Hypothalamus (tissue), 51 donors: Measurements from ENCODE around the gene NID1.
A peak's percentile ranks its signal among the peaks of the same experiment; 100 is the strongest.
"Not testable (repeated sequence)": the region's sequence is repeated elsewhere in the genome, so short reads cannot be mapped to it uniquely, and the experiment has no call there.

ENCODE experiments used
- DNase-seq, 51 donors: peaks; one replicate each; lab custom pipeline; 2025; lab: John Stamatoyannopoulos, UW

Gene NID1

DNA sequence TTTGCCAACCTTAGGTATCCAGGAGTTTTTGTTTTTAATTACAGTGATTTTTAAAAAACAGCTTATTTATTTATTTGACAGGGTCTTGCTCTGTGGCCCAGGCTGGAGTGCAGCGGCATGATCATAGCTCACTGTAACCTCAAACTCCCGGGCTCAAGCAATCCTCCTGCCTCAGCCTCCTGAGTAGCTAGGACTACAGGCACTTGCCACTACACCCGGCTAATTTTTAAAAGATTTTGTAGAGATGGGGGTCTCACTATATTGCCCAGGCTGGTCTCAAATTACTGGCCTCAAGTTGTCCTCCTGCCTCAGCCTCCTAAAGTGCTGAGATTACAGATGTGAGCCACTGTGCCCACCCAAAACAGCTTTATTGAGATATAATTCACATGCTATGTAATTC, 92.2 kb downstream of the NID1 start:
- DNase-seq: not testable (repeated sequence)

DNA sequence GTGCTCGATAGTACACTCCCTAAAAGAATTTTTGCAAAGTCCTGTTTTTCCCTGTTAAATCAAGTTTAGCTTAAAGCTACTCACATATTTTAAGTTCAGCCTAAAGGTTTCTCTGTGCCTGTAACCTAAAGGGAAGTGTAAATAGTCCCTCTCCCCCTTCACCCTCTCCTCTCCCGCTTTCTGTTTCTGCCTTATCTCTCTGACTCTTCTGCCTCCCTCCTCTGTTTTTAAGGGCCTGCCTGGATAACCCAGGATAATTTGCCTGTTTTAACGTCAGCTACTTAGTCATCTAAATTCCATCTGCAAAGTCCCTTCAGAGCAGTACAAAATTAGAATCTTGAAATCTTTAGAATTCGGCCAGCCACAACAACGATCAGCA, 92.6 kb downstream of the NID1 start:
- DNase-seq: peak in 1 of 51 donors; percentile 51

DNA sequence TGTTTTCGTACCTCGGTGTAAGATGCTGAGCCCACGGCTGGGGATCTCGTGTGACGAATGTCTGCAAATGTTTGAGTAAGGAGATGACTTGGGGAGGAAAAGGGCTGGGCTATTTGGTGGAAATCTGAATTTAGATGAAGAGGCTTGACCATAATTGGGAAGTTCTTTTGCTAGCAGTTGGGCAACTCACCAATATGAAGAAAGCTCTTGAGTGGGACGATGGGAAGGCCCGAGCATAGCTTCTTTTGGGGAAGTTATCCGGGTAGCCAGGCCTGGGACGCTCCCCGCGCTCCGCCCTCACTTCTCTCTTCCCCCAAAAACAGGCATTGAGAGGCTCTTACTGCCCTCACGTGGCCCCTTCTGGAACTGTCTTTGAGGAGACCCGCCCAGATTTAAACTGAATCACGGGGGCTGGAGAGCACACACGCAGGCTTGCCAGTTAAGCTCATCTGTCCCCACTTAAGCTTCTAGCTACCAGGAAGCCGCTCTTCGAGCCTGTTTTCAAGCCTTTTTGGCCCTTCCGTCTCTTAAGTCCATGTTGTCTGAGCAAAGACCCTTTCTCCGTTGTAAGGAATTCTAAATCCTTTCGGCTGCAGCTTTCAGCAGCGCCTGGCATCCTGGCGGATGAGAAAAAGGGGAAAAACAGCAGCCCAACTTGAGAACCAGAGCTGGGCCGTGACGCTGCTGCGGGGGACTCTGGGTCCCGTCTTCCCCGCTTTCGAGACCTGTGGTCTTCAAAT, 93.1 kb downstream of the NID1 start:
- peak; percentile 12 to 88 (median 70) for DNase-seq

DNA sequence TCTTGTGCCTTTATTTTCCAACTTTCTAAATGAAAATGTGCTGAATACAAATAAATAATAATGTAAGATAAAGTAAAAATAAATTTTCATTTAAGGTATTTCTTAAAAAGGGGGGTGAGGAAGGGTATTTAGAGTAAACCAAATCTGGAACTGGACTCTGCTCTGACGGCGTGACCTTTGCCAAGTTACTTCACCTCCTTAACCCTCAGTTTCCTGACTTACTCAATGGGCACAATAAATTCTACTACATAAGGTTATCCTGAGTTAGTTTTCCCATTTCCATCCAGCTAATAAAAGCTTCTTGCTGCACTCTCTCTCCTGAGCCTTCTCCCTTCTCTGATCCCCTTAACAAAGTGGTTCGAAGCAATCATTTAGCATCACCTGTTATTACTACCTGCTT, 93.9 kb downstream of the NID1 start:
- DNase-seq: no peak

DNA sequence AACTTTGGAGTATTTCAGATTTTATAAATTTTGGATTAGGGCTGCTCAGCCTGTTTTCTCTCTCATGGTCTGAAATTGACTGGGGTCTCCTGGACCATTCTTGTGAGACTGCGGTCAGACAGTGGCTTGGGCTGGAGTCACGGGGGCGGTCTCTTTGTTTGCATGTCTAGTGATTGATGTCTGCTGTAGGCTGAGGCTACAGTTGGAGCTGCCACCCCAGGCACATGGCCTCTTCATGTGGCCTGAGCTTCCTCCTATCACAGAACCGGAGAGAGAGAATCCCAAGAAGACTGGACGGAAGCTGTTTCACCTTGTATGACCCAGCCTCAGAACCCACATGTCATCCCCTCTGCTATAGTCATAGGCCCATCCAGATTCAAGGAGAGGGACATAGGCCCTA, 96.1 kb downstream of the NID1 start:
- no peak for DNase-seq

DNA sequence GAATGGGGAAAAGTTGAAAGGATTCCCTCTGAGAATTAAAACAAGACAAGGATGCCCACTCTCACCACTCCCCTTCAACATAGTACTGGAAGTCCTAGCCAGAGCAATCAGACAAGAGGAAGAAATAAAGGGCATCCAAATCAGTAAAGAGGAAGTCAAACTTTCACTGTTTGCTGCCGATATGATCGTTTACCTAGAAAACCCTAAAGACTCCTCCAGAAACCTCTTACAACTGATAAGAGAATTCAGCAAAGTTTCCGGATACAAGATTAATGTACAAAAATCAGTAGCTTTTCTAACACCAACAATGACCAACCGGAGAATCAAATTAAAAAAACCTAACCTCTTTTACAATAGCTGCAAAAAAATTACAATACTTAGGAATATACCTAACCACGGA, 98.8 kb downstream of the NID1 start:
- not testable (repeated sequence) for DNase-seq

DNA sequence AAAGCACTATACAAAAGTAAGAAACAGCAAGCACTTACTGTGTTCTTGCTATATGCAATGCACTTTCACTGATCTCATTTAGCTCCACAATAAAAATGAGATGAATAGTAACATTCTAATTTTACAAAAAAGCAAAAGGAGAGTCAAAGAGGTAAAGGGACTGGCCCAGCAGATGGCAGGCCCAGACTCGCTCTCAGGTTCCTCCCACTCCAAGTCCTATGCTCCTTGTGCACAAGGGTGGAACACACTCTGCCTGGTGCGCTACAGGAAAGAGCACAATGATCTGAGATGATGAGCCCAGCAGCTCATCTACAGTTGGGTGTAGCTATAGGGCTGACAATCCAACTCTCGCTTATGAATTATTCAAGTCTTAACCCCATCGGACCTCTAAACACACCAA, 104.1 kb downstream of the NID1 start:
- no peak for DNase-seq

DNA sequence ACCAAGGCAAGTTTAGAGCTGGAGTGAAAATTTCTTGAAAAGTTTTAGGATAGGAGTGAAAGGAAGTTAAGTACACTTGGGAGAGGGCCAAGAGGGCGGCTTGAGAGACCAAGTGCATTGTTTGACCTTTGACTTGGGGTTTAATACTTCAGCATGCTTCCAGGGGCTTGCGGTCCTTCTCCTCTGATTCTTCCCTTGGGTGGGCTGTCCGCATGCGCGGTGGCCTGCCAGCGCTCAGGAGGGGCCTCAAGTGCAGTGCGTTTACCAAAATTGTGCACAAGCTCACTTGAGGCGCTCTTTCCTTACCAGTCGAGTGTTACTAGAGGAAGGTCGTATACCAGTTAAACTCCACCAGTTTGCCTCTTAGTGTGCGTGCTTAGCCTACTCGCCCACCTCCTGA, 106.9 kb downstream of the NID1 start:
- no peak for DNase-seq

DNA sequence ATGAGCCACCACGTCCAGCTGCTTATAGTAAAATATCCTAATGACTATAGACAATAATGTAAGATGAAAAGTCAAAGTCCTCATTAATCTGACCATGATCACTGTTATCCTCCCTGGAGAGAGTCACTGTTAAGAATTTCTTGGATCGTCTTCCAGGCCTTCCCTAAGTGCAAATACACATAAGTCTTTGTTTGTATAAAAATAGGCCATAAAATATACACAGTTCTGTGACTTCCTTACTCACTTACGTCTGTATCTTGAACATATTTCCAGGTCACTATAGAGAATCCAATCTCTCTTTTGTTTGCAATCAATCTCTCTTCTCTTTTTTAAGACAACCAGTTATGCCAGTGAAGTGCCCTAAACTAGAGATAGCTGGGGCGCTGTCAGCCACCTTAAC, 109.1 kb downstream of the NID1 start:
- no peak for DNase-seq

DNA sequence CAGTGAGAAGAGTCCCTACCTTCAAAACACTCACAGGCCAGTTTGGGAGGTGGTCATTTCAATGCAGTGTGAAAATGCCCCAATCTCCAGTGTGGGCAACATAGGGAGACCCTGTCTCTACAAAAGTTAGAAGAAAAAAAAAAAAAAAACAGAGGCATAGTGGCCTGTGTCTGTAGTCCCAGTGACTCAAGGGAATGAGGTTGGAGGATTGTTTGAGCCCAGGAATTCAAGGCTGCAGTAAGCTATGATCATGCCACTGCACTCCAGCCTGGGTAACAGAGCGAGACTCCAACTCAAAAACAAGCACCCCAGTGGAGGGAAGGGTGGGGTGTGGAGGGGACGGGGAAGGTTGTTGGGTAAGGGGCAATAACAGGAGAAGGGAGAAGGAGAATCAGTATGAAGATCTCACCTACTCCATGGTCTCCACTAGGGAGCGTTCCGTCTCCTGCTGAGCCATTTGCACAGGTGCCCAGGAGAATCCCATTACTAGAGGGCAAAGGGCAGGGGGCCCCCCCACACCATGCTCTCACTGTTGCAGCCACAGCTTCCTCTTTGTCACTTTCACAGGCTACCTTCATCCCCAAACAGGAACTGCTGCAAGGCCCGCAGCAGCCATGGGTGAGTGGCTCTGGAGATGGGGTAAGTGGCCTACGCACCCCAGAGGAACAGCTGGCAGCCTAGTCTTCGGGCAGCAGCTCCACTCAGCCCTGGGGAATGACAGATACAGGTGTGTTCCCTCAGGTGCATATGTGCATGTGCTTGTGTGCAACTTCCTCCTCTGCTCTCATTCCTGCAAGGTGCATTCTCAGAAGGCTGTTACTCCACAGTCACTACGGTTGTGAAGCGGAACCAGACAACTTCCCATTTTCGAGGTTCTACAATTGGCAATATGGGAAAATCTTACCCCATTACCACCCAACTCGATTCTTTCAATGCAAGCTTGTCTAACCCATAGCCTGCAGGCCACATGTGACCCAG, 110.3 kb downstream of the NID1 start:
- peak in 7 of 51 donors; percentile 4 to 39 (median 15) for DNase-seq

DNA sequence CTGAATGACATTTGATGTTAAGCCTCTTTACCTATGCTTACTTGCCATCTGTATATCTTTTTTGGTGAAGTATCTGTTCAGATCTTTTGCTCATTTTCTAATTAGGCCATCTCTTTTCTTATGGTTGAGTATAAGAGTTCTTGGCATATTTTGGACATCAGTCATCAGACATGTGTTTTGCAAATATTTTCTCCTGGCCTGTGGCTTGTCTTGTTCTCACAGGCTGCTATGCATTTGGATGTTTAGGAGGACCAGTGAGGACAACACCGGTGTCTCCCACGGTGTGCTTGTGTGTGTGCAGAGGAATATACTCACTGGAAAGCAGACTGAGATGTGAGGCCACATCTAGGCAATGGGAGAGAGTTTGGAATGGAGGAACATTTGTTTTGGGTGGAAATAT, 111.1 kb downstream of the NID1 start:
- no peak for DNase-seq

DNA sequence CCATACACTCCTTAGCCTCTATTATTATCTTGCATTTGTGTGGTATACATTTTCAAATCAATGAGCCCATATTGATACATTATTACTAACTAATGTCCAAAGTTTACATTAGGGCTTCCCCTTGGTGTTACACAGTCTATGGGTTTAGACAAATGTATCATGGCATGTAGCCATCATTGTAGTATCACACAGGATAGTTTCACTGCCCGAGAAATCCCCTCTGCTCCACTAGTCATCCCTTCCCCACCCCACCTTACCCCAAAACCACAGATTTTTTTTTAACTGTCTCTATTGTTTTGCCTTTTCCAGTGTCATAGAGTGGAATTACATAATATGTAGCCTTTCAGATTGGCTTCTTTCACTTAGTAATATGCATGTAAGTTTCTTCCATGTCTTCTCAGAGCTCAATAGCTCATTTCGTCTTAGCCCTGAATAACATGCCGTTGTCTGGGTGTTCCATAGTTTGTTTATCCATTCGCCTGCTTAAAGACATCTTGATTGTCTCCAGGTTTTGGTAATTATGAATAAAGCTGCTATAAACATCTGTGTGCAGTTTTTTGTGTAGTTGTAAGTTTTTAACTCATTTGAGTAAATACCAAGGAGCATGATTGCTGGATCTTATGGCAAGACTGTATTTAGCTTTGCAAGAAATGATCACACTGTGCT, 111.8 kb downstream of the NID1 start:
- DNase-seq: no peak

DNA sequence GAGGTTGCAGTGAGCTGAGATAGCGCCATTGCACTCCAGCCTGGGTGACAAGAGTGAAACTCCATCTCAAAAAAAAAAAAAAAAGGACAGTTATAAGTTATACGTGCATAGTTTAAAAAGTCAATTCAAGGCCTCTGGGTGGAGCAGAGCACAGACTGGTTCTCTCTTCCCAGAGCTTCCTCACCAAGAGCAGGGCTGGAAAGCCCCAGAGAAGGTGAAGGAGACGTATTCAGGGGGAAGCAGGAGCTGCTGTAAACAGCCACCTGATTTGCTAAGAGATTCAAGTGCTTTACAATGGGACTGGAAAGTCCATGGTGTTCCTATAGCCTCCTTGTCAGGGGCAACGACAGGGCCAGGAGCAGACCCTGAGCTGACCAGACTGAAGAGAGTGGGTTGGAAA, 113.2 kb downstream of the NID1 start:
- DNase-seq: no peak

DNA sequence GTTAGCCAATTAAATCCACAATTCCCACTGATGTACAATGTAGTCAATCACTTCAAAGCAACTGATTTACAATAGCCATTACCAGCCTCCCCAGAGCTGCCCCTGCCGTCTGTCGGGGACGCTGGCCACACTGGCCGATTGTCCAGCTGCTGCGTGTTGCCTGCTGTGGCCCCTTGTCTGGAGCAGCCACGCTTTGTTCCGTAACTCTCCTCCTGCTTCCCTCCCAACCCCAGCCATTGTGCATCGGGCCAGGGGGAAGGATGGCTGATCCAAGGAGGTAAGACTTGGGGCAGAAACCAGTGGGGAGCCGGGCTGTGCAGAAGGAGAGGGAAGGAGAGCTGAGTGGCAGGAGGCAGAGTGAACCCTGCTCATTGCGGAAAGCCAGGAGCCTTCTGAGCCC, 114.6 kb downstream of the NID1 start:
- no peak for DNase-seq

DNA sequence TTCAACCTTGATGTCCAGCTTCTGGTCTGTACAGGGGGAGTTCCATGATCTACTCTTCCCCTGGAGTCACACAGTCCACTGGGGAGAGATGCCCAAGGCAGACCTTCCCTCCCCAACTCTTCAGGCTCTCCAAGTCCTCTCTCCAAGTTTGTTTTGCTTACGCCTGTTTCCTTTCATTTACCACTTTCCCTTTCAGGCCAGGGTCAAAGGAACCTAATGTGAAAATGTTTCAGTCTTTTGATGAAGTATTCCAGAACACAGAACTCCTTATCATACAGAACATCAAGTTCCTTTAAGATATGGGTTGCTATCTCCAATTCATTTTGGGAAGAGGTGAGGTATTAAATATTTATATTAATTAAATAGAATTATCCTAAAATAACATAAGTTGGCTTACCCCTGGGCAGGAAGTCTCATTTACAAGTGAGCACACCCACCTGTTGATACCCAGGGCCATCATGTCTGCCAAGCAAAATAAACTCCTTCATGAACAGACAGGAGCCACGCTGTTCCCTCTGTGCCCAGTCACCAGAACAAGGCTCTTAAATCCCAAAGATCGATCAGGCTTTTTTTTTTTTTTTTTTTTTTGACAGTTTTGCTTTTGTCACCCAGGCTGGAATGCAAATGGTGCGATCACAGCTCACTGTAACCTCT, 116.0 kb downstream of the NID1 start:
- no peak for DNase-seq

DNA sequence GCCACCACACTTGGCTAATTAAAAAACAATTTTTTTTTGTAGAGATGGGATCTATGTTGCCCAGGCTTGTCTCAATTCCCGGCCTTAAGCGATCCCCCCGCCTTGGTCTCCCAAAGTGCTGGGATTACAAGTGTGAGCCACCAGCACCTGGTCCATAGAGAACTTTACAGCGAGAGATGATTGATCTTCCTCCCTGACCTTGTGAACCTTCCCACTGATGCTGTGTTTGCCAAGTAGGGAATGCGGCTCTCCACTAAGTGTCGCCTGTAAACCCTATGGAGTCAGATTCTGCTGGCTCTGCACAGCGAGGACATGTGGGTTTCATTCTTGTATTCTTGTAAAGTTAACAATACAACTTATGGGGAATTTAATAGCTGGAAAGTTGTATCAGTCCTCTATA, 116.9 kb downstream of the NID1 start:
- no peak for DNase-seq

DNA sequence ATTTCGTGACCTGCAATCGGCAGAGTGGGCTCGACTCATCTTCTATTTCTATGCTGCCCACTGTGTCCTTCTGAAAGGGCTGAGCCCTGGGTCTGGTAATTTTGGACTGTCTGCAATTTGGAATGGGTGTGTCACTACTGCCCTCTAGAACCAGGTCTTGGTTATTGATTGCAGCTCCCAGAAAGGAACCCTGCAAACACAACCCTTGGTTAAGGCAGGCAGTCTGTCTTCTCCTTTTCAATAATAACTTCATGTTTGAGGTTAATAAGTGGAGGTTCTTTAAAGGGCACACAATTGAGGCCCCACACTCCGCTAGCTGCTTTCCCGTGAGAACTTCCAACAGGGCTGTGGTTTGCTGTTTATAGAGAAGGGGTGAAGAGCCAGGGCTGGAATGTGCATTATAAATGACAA, 118.3 kb downstream of the NID1 start:
- no peak for DNase-seq

DNA sequence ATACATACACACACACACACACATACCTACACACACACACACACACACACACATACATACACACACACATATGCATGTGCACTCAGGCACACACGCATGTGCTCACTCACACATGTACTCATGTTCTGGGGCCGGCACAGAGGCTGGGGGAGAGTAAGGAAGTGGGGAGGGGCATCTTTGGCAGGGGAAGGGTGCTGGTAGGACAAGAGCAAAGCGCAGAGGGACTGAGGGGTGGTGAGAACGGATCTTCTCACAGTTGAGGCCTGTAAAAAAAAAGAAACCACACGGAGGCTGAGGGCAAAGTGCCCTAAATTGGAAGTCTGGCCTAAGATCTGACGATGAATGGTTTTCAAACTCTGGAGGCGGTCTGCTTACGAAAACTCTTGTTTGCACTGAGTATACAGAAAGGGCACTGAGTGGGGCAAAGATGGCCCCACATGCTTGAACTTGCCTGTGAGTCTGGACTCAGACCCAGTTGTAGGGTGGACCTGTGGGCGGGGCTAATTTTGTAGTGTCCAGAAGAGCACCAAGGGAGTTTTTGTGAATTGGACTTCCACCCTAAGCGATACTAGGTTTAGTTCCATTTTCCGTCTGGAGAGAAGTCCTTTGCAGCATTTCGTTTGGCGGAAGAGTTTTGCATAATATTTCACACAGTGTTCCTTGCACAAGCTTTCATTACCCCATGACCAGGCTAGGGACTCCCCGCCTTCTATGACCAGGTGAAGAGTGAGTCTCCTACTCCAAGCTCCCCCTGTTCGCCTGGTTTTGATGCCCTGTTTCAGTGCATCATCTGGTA, 118.9 kb downstream of the NID1 start:
- DNase-seq: no peak

DNA sequence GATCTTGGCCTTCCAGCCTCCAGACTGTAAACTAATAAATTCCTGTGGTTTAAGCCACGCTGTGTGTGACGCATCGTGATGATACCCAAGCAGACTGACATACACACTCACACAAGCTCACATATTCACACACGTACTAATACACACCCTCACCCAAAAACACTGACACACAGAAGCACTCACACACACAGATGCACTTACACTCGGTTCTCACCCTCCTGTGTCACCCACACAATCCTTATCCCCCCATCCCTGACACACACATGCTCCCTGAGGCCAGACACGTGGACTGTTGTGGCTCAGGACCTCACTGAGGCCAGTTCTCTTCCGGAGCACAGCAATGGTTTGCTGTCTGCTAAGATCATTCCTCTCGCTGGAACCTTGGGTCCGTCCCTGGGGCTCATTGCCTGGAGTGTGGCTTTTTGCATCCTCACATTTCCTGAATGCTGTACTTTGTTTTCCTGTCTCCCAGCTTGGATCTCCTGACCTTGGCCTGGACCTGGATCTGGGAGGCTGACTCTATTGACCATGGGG, 121.2 kb downstream of the NID1 start:
- no peak for DNase-seq
